Upper lobe of left lung (tissue), 4 donors: ENCODE measurements around the gene DGCR2.

ENCODE experiments used
- POLR2A ChIP-seq, 4 donors: fragments of 450-650 bp; IDR thresholded peaks; one replicate each; pipeline ENCODE4 v1.5.1; 2016 to 2017; ENCODE audit warnings: antibody characterized with exemption in 4 of 4, mild to moderate bottlenecking in 2 of 4
- TF ChIP-seq, protein P1 (sequence below), 6 experiments: fragments of 450-650 bp in 4 of 6; fragments of 200-600 bp in 2 of 6; sonication (generic) in 2 of 6; IDR thresholded peaks; one replicate each; pipeline ENCODE4 v1.5.1; 2016 to 2019; ENCODE audit warnings: antibody characterized with exemption in 6 of 6

DNA sequence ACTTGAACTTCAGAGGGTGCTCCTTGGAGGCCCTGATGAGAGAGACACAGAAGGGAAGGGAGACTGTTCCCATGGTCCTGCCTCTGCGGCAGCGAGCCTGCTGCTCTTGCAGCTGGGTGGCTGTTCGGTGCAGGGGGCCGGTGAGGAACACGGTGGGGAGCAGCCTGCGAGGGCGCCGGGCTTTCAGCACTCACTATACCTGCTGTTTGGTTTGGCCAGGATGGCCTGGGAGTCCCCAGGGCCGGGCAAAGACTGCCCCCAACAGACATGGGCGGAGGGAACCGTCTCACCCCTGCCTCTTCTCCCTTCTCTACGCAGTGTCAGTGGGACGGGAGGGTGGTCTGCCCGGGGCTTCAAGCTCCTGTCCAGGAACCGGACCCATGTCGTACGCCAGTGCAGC, 128.2 kb downstream of the DGCR2 start:
- no peak for TF ChIP-seq POLR2A (IDR thresholded peaks at IDR 0.05)
- TF ChIP-seq, protein P1, sequence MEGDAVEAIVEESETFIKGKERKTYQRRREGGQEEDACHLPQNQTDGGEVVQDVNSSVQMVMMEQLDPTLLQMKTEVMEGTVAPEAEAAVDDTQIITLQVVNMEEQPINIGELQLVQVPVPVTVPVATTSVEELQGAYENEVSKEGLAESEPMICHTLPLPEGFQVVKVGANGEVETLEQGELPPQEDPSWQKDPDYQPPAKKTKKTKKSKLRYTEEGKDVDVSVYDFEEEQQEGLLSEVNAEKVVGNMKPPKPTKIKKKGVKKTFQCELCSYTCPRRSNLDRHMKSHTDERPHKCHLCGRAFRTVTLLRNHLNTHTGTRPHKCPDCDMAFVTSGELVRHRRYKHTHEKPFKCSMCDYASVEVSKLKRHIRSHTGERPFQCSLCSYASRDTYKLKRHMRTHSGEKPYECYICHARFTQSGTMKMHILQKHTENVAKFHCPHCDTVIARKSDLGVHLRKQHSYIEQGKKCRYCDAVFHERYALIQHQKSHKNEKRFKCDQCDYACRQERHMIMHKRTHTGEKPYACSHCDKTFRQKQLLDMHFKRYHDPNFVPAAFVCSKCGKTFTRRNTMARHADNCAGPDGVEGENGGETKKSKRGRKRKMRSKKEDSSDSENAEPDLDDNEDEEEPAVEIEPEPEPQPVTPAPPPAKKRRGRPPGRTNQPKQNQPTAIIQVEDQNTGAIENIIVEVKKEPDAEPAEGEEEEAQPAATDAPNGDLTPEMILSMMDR (IDR thresholded peaks at IDR 0.05) = no peak
